Measurements from ENCODE around the gene TNS1. TPM values are rescaled to one million over a fixed set of nuclear protein-coding genes. Genes with fewer than 3 reads are reported as not detected.
A peak's percentile ranks its signal among the peaks of the same experiment; 100 is the strongest.

TNS1 gene
- total and polyA plus RNA-seq, 10 of the 15 experiments (the other 5 are each of a cell fraction or from before 2014, with no cell fraction given) = 0.05 to 0.44 TPM; not detected in 8

DNA sequence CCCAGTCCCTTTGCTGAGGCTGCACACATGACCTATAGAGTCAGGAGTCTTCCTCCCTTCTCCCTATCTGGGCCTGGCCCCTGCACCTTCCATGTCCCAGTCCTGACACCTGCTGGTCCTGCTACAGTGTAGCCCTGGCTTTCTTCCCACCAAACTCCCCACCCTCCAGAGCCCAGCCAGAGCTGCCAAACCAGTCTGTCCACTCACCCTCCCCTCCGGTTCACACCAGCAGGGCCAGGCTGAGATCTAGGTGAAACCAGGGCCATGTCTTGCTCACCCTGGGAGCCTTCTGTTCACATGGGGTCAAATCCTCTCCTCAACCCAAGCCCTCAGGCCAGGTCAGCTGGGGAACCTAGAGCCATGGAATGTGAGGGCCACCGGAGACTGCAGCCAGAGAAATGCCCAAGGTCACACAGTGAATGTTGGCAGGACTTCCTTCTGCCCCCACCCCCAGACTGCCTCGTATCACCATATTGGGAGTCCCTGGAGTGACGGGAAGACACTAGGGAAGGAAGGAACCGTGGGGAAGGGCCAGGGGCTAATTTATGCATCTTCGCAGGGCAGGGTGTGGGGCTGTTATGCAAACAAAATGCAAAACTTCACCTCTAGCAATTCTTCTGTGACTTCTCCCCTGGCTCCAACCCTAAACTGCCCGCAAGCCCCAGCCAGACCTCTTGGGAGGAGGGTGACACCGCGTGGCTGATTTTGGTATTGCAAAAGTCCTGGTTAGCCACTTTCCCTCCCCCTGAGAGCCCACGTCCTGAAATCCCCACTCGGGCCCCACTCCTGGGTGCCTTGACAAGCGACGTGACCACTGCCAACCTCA lies 14.6 kb downstream of the TNS1 start:
- ATAC-seq = peak; percentile 94
- no peak overlapping the region for H2AFZ ChIP-seq (ENCODE audit: control insufficient read depth, low read depth, low read length)
- TF ChIP-seq YY1 (IDR thresholded peaks at IDR 0.05; ENCODE audit: low read depth, low read length) (0 out of 2 replicates have a peak, but pooled peaks have one; percentile 46), HCFC1 (IDR thresholded peaks at IDR 0.05; ENCODE audit: low read length) (0 out of 2 replicates have a peak, but pooled peaks have one; percentile 15), BACH1 (IDR thresholded peaks at IDR 0.05; ENCODE audit: borderline replicate concordance) (0 out of 2 replicates have a peak, but pooled peaks have one; percentile 33), RUNX3 (IDR thresholded peaks at IDR 0.05; ENCODE audit: low read length) (peak; percentile 44; the same call in 1 of the 2 replicates), RAD21 (IDR thresholded peaks at IDR 0.05; ENCODE audit: insufficient read depth, low read depth, low read length) (peak; percentile 83), SMC3 (IDR thresholded peaks at IDR 0.05; ENCODE audit: borderline replicate concordance, low read length) (peak; percentile 73), ESRRA (IDR thresholded peaks at IDR 0.05; ENCODE audit: low read length) (no peak)
- TF ChIP-seq, protein P1, sequence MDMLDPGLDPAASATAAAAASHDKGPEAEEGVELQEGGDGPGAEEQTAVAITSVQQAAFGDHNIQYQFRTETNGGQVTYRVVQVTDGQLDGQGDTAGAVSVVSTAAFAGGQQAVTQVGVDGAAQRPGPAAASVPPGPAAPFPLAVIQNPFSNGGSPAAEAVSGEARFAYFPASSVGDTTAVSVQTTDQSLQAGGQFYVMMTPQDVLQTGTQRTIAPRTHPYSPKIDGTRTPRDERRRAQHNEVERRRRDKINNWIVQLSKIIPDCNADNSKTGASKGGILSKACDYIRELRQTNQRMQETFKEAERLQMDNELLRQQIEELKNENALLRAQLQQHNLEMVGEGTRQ (IDR thresholded peaks at IDR 0.05; ENCODE audit: borderline replicate concordance, low read depth, low read length) = no peak
- TF ChIP-seq, protein P2, sequence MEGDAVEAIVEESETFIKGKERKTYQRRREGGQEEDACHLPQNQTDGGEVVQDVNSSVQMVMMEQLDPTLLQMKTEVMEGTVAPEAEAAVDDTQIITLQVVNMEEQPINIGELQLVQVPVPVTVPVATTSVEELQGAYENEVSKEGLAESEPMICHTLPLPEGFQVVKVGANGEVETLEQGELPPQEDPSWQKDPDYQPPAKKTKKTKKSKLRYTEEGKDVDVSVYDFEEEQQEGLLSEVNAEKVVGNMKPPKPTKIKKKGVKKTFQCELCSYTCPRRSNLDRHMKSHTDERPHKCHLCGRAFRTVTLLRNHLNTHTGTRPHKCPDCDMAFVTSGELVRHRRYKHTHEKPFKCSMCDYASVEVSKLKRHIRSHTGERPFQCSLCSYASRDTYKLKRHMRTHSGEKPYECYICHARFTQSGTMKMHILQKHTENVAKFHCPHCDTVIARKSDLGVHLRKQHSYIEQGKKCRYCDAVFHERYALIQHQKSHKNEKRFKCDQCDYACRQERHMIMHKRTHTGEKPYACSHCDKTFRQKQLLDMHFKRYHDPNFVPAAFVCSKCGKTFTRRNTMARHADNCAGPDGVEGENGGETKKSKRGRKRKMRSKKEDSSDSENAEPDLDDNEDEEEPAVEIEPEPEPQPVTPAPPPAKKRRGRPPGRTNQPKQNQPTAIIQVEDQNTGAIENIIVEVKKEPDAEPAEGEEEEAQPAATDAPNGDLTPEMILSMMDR (IDR thresholded peaks at IDR 0.05 in 2 of 3, conservative IDR thresholded peaks at IDR 0.05 in 1 of 3; ENCODE audit: control insufficient read depth in 2 of 3, extremely low read depth in 1 of 3, insufficient read depth in 1 of 3, low read depth in 3 of 3, low read length in 3 of 3) = peak; percentile 78 to 82 (median 81)
- TF ChIP-seq, protein P3, sequence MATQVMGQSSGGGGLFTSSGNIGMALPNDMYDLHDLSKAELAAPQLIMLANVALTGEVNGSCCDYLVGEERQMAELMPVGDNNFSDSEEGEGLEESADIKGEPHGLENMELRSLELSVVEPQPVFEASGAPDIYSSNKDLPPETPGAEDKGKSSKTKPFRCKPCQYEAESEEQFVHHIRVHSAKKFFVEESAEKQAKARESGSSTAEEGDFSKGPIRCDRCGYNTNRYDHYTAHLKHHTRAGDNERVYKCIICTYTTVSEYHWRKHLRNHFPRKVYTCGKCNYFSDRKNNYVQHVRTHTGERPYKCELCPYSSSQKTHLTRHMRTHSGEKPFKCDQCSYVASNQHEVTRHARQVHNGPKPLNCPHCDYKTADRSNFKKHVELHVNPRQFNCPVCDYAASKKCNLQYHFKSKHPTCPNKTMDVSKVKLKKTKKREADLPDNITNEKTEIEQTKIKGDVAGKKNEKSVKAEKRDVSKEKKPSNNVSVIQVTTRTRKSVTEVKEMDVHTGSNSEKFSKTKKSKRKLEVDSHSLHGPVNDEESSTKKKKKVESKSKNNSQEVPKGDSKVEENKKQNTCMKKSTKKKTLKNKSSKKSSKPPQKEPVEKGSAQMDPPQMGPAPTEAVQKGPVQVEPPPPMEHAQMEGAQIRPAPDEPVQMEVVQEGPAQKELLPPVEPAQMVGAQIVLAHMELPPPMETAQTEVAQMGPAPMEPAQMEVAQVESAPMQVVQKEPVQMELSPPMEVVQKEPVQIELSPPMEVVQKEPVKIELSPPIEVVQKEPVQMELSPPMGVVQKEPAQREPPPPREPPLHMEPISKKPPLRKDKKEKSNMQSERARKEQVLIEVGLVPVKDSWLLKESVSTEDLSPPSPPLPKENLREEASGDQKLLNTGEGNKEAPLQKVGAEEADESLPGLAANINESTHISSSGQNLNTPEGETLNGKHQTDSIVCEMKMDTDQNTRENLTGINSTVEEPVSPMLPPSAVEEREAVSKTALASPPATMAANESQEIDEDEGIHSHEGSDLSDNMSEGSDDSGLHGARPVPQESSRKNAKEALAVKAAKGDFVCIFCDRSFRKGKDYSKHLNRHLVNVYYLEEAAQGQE (IDR thresholded peaks at IDR 0.05; ENCODE audit: low read depth, low read length) = no peak
- H4K20me1 ChIP-seq (ENCODE audit: control insufficient read depth, insufficient read depth) = peaks cover 2% of the 10 kb centered on the region; the same call in 1 of the 2 replicates
- POLR2A ChIA-PET = no interaction called here
- no TSS peak for BruUV-seq (replicated peaks)
- no peak overlapping the region for H3K4me3 ChIP-seq
- no peak overlapping the region for H3K9ac ChIP-seq (ENCODE audit: control insufficient read depth, insufficient read depth, low read length)
- no peak for DNase-seq (ENCODE audit: low read depth, low spot score)
- intact Hi-C loops (cut with micrococcal nuclease; ENCODE audit: unreplicated experiment) (loop anchor here (1.0 to 2.0 kb wide), 4 partner anchors 81 to 203 kb away; partner anchors contain the start of gene RUFY4), in situ Hi-C loops (cut with MboI) (no loop called here)
- RAD21 ChIA-PET (ENCODE audit: unreplicated experiment) = interaction anchor here (1.1 to 1.3 kb wide), 2 partner anchors 81 to 202 kb away, joined by 3 to 4 read pairs; partner anchors contain the start of gene RUFY4
- CTCF ChIA-PET = interaction anchor here (0.9 to 4.7 kb wide), 7 partner anchors 8 to 202 kb away, joined by 3 to 40 read pairs (median 3); no protein-coding TSS in a partner anchor
- no peak overlapping the region for H3K27ac ChIP-seq (ENCODE audit: control insufficient read depth, insufficient read depth)
- SMC1A ChIA-PET (ENCODE audit: uncharacterized antibody, unreplicated experiment) = interaction anchor here (1.0 kb wide), 1 partner anchor 202 kb away, joined by 3 read pairs; no protein-coding TSS in a partner anchor
- H3K36me3 ChIP-seq (ENCODE audit: control insufficient read depth in 2 of 2, insufficient read depth in 2 of 2, low read length in 1 of 2) = no peaks in the 10 kb centered on the region
- no peak overlapping the region for H3K4me2 ChIP-seq (ENCODE audit: control insufficient read depth, insufficient read depth)
- H3K4me1 ChIP-seq (ENCODE audit: control insufficient read depth, insufficient read depth, low read length) = no peaks in the 10 kb centered on the region
- FAIRE-seq = peak; percentile 96
- H3K79me2 ChIP-seq (ENCODE audit: control insufficient read depth, insufficient read depth, low read length) = no peaks in the 10 kb centered on the region
- H3K27me3 ChIP-seq (replicated peaks in 1 of 2; ENCODE audit: control insufficient read depth in 2 of 2, insufficient read depth in 2 of 2, low read length in 1 of 2) = no peaks in the 10 kb centered on the region; a peak in 1 of 4 replicates
- H3K9me3 ChIP-seq (replicated peaks; ENCODE audit: control insufficient read depth, insufficient read depth, low read length) = no peaks in the 10 kb centered on the region
- 9% methylated on average over 13 of the region's 13 CpGs for WGBS (ENCODE audit: insufficient coverage, insufficient replicate concordance, low lambda C conversion rate, missing lambda C conversion rate)
